Measurements from ENCODE around the gene AHI1.

The AHI1 gene

DNA sequence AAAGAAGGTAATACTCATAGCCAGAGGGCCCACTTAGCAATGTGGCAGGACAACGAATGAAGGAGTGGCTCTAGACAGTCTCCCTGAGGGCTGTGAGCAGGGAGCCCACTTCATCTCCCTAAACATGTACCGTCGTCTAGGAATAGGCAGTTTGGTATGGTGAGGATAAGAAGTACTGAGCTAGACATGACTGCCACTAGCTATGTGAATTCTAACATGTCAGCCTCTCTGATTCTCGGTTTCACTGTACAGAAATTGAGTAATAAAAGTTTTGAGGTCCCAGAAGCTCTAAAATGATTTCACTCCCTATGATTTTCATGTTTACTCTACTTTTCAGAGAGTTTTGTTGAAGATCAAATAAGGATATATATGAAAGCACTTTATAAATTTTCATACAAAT is 107.1 kb downstream of the AHI1 start:
- no peaks in the 10 kb centered on the region for H3K4me1 ChIP-seq (ENCODE audit: control insufficient read depth, insufficient read depth, low read depth, low read length)
- no peak overlapping the region for H2BK120ac ChIP-seq (ENCODE audit: low read depth, low read length)
- H2AFZ ChIP-seq (ENCODE audit: low read depth, low read length), result no peak overlapping the region
- no peak overlapping the region for H2BK15ac ChIP-seq (ENCODE audit: low read depth, poor library complexity, severe bottlenecking)
- H2BK12ac ChIP-seq (ENCODE audit: low read length in 2 of 2), result no peak overlapping the region
- 94% methylated on average over 2 of the region's 4 CpGs for WGBS
- H3K36me3 ChIP-seq (ENCODE audit: control insufficient read depth in 1 of 2, insufficient read depth in 2 of 2, low read depth in 1 of 2, low read length in 2 of 2), result peaks cover 4 to 47% of the 10 kb centered on the region in 2 experiments
- no peak overlapping the region for H3K9ac ChIP-seq (ENCODE audit: low read length)
- no peak for DNase-seq
- no peak overlapping the region for H4K8ac ChIP-seq (ENCODE audit: low read length)
- no peak overlapping the region for H3K27ac ChIP-seq (ENCODE audit: low read length, poor library complexity, severe bottlenecking)
- no peak overlapping the region for H3K4ac ChIP-seq (ENCODE audit: low read depth in 1 of 2, low read length in 2 of 2)
- H3K4me3 ChIP-seq (ENCODE audit: insufficient read depth in 1 of 2, low read depth in 1 of 2, low read length in 2 of 2), result no peak overlapping the region
- H3K23ac ChIP-seq (ENCODE audit: low read length in 2 of 2), result no peak overlapping the region
- peaks cover 1% of the 10 kb centered on the region for H3K79me1 ChIP-seq (replicated peaks; ENCODE audit: low read length, poor library complexity, severe bottlenecking)
- H3K27me3 ChIP-seq (ENCODE audit: control insufficient read depth in 1 of 2, insufficient read depth in 1 of 2, low read length in 2 of 2), result no peaks in the 10 kb centered on the region
- H2AK5ac ChIP-seq (ENCODE audit: low read length, severe bottlenecking), result no peak overlapping the region
- no peak overlapping the region for H3K4me2 ChIP-seq (ENCODE audit: low read length, poor library complexity, severe bottlenecking)
- no peak overlapping the region for H4K91ac ChIP-seq (ENCODE audit: low read length)
- no peak overlapping the region for H2BK5ac ChIP-seq (ENCODE audit: low read depth, low read length, poor library complexity, severe bottlenecking)
- no peak overlapping the region for H3K18ac ChIP-seq (ENCODE audit: low read depth in 1 of 2, low read length in 2 of 2)
- no peak overlapping the region for H3K14ac ChIP-seq (ENCODE audit: low read length in 2 of 2)
- no peaks in the 10 kb centered on the region for H3K9me3 ChIP-seq (ENCODE audit: control insufficient read depth, low read length)

DNA sequence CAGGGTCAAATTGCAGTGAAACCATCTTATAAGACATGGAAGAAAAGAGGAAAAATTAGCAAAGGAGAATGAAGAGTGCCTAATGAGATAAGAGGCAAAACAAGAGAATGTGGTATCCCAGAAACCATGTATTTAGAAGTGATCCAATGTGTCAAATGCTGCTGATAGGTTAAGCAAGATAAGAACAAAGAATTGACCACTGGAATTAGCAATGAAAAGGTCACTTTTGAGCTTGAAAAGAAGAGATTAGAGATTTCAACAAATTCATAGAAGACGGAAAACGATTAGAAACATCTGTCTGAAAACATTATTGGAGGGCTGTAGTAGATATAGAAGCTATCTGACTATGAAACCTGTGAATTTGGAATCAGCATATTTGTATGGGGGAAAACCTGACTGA is 112.2 kb downstream of the AHI1 start:
- Histone ChIP-seq H3K79me1 (replicated peaks; ENCODE audit: low read length, poor library complexity, severe bottlenecking) (no peaks in the 10 kb centered on the region), H3K18ac (ENCODE audit: low read depth in 1 of 2, low read length in 2 of 2) (no peak overlapping the region), H2AK5ac (ENCODE audit: low read length, severe bottlenecking) (no peak overlapping the region), H3K4me2 (ENCODE audit: low read length, poor library complexity, severe bottlenecking) (no peak overlapping the region), H3K4me1 (ENCODE audit: control insufficient read depth, insufficient read depth, low read depth, low read length) (no peaks in the 10 kb centered on the region), H4K91ac (ENCODE audit: low read length) (no peak overlapping the region), H3K9me3 (ENCODE audit: control insufficient read depth, low read length) (no peaks in the 10 kb centered on the region), H3K23ac (ENCODE audit: low read length in 2 of 2) (no peak overlapping the region), H3K27me3 (ENCODE audit: control insufficient read depth in 1 of 2, insufficient read depth in 1 of 2, low read length in 2 of 2) (no peaks in the 10 kb centered on the region), H3K4ac (ENCODE audit: low read depth in 1 of 2, low read length in 2 of 2) (no peak overlapping the region), H4K8ac (ENCODE audit: low read length) (no peak overlapping the region), H3K36me3 (ENCODE audit: control insufficient read depth in 1 of 2, insufficient read depth in 2 of 2, low read depth in 1 of 2, low read length in 2 of 2) (peaks cover 4 to 13% of the 10 kb centered on the region in 2 experiments), H3K4me3 (ENCODE audit: insufficient read depth in 1 of 2, low read depth in 1 of 2, low read length in 2 of 2) (no peak overlapping the region), H3K14ac (ENCODE audit: low read length in 2 of 2) (no peak overlapping the region), H2BK120ac (ENCODE audit: low read depth, low read length) (no peak overlapping the region), H3K9ac (ENCODE audit: low read length) (no peak overlapping the region), H2BK15ac (ENCODE audit: low read depth, poor library complexity, severe bottlenecking) (no peak overlapping the region), H2AFZ (ENCODE audit: low read depth, low read length) (no peak overlapping the region), H2BK12ac (ENCODE audit: low read length in 2 of 2) (no peak overlapping the region), H3K27ac (ENCODE audit: low read length, poor library complexity, severe bottlenecking) (no peak overlapping the region), H2BK5ac (ENCODE audit: low read depth, low read length, poor library complexity, severe bottlenecking) (no peak overlapping the region)
- DNase-seq, result no peak
- WGBS, result 94% methylated on average over 2 of the region's 2 CpGs

DNA sequence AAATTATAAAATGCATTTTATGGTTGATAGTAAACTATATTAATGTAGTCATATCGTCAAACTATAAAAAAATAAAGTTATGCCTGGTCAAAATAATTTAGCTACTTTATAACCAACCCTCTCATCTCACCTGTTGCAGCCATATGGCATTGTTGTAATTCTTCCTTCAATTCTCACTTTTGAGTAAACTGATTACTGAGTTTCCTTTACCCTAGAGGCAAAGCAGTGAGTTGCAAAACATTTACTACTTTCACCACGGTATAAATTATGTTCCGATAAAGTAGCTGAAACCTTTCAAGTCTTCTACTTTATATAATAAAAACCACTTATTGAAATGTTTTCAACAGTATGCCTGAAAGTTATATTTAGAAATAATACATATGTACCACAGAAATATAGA is 113.8 kb downstream of the AHI1 start:
- H3K27ac ChIP-seq (ENCODE audit: low read length, poor library complexity, severe bottlenecking), result no peak overlapping the region

DNA sequence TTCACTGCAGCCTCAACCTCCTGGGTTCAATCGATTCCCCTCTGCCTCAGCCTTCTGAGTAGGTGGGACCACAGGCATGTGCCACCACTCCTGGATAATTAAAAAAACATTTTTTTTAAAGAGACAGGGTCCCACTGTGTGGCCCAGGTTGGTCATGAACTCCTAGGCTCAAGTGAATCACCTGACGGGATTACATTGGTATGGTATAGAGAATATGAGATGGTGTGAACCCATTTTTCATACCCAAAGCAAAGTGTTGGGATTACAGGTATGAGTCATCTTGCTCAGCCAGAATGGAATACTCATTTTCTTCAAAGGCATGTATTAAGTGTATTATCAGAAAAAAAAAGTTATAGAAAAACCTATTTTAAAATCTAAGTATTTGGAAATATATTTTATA is 114.2 kb downstream of the AHI1 start:
- Histone ChIP-seq H3K9ac (ENCODE audit: low read length) (no peak overlapping the region), H3K18ac (ENCODE audit: low read depth in 1 of 2, low read length in 2 of 2) (no peak overlapping the region), H2BK12ac (ENCODE audit: low read length in 2 of 2) (no peak overlapping the region), H3K36me3 (ENCODE audit: control insufficient read depth in 1 of 2, insufficient read depth in 2 of 2, low read depth in 1 of 2, low read length in 2 of 2) (peaks cover 4 to 13% of the 10 kb centered on the region in 2 experiments), H2BK5ac (ENCODE audit: low read depth, low read length, poor library complexity, severe bottlenecking) (no peak overlapping the region), H4K8ac (ENCODE audit: low read length) (no peak overlapping the region), H3K4me1 (ENCODE audit: control insufficient read depth, insufficient read depth, low read depth, low read length) (no peaks in the 10 kb centered on the region), H2BK15ac (ENCODE audit: low read depth, poor library complexity, severe bottlenecking) (no peak overlapping the region), H2AFZ (ENCODE audit: low read depth, low read length) (no peak overlapping the region), H3K23ac (ENCODE audit: low read length in 2 of 2) (no peak overlapping the region), H3K27ac (ENCODE audit: low read length, poor library complexity, severe bottlenecking) (no peak overlapping the region), H3K79me1 (replicated peaks; ENCODE audit: low read length, poor library complexity, severe bottlenecking) (no peaks in the 10 kb centered on the region), H3K14ac (ENCODE audit: low read length in 2 of 2) (no peak overlapping the region), H3K4me2 (ENCODE audit: low read length, poor library complexity, severe bottlenecking) (no peak overlapping the region), H4K91ac (ENCODE audit: low read length) (no peak overlapping the region), H3K4ac (ENCODE audit: low read depth in 1 of 2, low read length in 2 of 2) (no peak overlapping the region), H3K4me3 (ENCODE audit: insufficient read depth in 1 of 2, low read depth in 1 of 2, low read length in 2 of 2) (no peak overlapping the region), H3K27me3 (ENCODE audit: control insufficient read depth in 1 of 2, insufficient read depth in 1 of 2, low read length in 2 of 2) (no peaks in the 10 kb centered on the region), H2AK5ac (ENCODE audit: low read length, severe bottlenecking) (no peak overlapping the region), H2BK120ac (ENCODE audit: low read depth, low read length) (no peak overlapping the region), H3K9me3 (ENCODE audit: control insufficient read depth, low read length) (no peaks in the 10 kb centered on the region)
- DNase-seq, result no peak
- WGBS, result 91% methylated on average over 2 of the region's 2 CpGs

More for the DNA sequence above, 113.8 kb downstream of the AHI1 start:
- Histone ChIP-seq H2BK120ac (ENCODE audit: low read depth, low read length) (no peak overlapping the region), H3K9me3 (ENCODE audit: control insufficient read depth, low read length) (no peaks in the 10 kb centered on the region), H2BK5ac (ENCODE audit: low read depth, low read length, poor library complexity, severe bottlenecking) (no peak overlapping the region), H3K18ac (ENCODE audit: low read depth in 1 of 2, low read length in 2 of 2) (no peak overlapping the region), H4K8ac (ENCODE audit: low read length) (no peak overlapping the region), H3K4me1 (ENCODE audit: control insufficient read depth, insufficient read depth, low read depth, low read length) (no peaks in the 10 kb centered on the region), H3K4ac (ENCODE audit: low read depth in 1 of 2, low read length in 2 of 2) (no peak overlapping the region), H3K27me3 (ENCODE audit: control insufficient read depth in 1 of 2, insufficient read depth in 1 of 2, low read length in 2 of 2) (no peaks in the 10 kb centered on the region), H2BK12ac (ENCODE audit: low read length in 2 of 2) (no peak overlapping the region), H3K4me2 (ENCODE audit: low read length, poor library complexity, severe bottlenecking) (no peak overlapping the region), H3K14ac (ENCODE audit: low read length in 2 of 2) (no peak overlapping the region), H4K91ac (ENCODE audit: low read length) (no peak overlapping the region), H3K23ac (ENCODE audit: low read length in 2 of 2) (no peak overlapping the region), H3K36me3 (ENCODE audit: control insufficient read depth in 1 of 2, insufficient read depth in 2 of 2, low read depth in 1 of 2, low read length in 2 of 2) (peaks cover 4 to 13% of the 10 kb centered on the region in 2 experiments), H3K9ac (ENCODE audit: low read length) (no peak overlapping the region), H2AK5ac (ENCODE audit: low read length, severe bottlenecking) (no peak overlapping the region), H3K79me1 (replicated peaks; ENCODE audit: low read length, poor library complexity, severe bottlenecking) (no peaks in the 10 kb centered on the region), H2AFZ (ENCODE audit: low read depth, low read length) (no peak overlapping the region), H2BK15ac (ENCODE audit: low read depth, poor library complexity, severe bottlenecking) (no peak overlapping the region), H3K4me3 (ENCODE audit: insufficient read depth in 1 of 2, low read depth in 1 of 2, low read length in 2 of 2) (no peak overlapping the region)
- DNase-seq, result no peak
- WGBS, result 100% methylated on average over 1 of the region's 3 CpGs

Measured in mesenchymal stem cell (in vitro differentiated cells and primary cell).